H9 (cell line): Measurements from ENCODE around the gene UBIAD1. TPM values are rescaled to one million over a fixed set of nuclear protein-coding genes. Genes with fewer than 3 reads are reported as not detected.

Experiments used
- DNase-seq: peaks from one replicate; pipeline ENCODE4 v3.0.0-alpha.2; 2017
- H2AFZ ChIP-seq: one replicate; pipeline ENCODE4 v1.6.1; 2013; ENCODE audit warnings: mild to moderate bottlenecking, low read length, control low read depth, moderate library complexity
- H2AK5ac ChIP-seq: 2 replicates; pipeline ENCODE4 v1.6.1; 2013; ENCODE audit warnings: low read length, control low read depth, mixed read lengths; ENCODE audit not compliant: insufficient read length
- H2BK120ac ChIP-seq: one replicate; pipeline ENCODE4 v1.6.1; 2013; ENCODE audit warnings: low read depth, mild to moderate bottlenecking, low read length, control low read depth, inconsistent platforms; ENCODE audit not compliant: poor library complexity, severe bottlenecking
- H2BK12ac ChIP-seq: 2 replicates; pipeline ENCODE4 v1.6.1; 2013; ENCODE audit warnings: low read length, control low read depth, mixed read lengths, low read depth; ENCODE audit not compliant: insufficient read length
- H2BK15ac ChIP-seq: 2 replicates; pipeline ENCODE4 v1.6.1; 2013; ENCODE audit warnings: low read depth, low read length, control low read depth
- H2BK20ac ChIP-seq: one replicate; pipeline ENCODE4 v1.6.1; 2013; ENCODE audit warnings: low read depth, mild to moderate bottlenecking, low read length, control low read depth, inconsistent platforms; ENCODE audit not compliant: poor library complexity, severe bottlenecking
- H2BK5ac ChIP-seq: 2 replicates; pipeline ENCODE4 v1.6.1; 2013; ENCODE audit warnings: low read length, control low read depth, mixed read lengths; ENCODE audit not compliant: insufficient read length
- H3K14ac ChIP-seq: 2 replicates; pipeline ENCODE4 v1.6.1; 2013; ENCODE audit warnings: low read length, control low read depth; ENCODE audit not compliant: insufficient read depth
- H3K18ac ChIP-seq: 2 replicates; pipeline ENCODE4 v1.6.1; 2013; ENCODE audit warnings: low read depth, mild to moderate bottlenecking, mixed read lengths, low read length, control low read depth; ENCODE audit not compliant: insufficient read length
- H3K23ac ChIP-seq: 2 replicates; pipeline ENCODE4 v1.6.1; 2013; ENCODE audit warnings: low read length, control low read depth, mixed read lengths, low read depth; ENCODE audit not compliant: insufficient read length
- H3K23me2 ChIP-seq: 2 replicates; pipeline ENCODE4 v1.6.1; 2013; ENCODE audit warnings: low read depth, mild to moderate bottlenecking, mixed read lengths, low read length, control low read depth; ENCODE audit not compliant: insufficient read length, poor library complexity, severe bottlenecking
- H3K27ac ChIP-seq: 2 replicates; pipeline ENCODE4 v1.5.1; 2013; ENCODE audit warnings: low read length, control low read depth, mixed read lengths, low read depth; ENCODE audit not compliant: insufficient read length
- H3K27me3 ChIP-seq: 2 replicates; pipeline ENCODE4 v1.6.1; 2013; ENCODE audit warnings: low read length, control low read depth, inconsistent platforms; ENCODE audit not compliant: insufficient read depth
- H3K4ac ChIP-seq: 2 replicates; pipeline ENCODE4 v1.6.1; 2013; ENCODE audit warnings: low read depth, mild to moderate bottlenecking, control low read depth, inconsistent platforms, low read length, moderate library complexity
- H3K4me1 ChIP-seq: 2 replicates; pipeline ENCODE4 v1.6.1; 2013; ENCODE audit warnings: low read length, control low read depth, inconsistent platforms; ENCODE audit not compliant: insufficient read depth
- H3K4me2 ChIP-seq: 2 replicates; pipeline ENCODE4 v1.6.1; 2013; ENCODE audit warnings: low read length, control low read depth, mixed read lengths; ENCODE audit not compliant: insufficient read length, insufficient read depth
- H3K56ac ChIP-seq: 2 replicates; pipeline ENCODE4 v1.6.1; 2013; ENCODE audit warnings: low read depth, mild to moderate bottlenecking, mixed read lengths, low read length, control low read depth; ENCODE audit not compliant: insufficient read length
- H3K79me1 ChIP-seq: 2 replicates; pipeline ENCODE4 v1.6.1; 2013; ENCODE audit warnings: low read depth, mild to moderate bottlenecking, moderate library complexity, low read length, control low read depth, inconsistent platforms; ENCODE audit not compliant: insufficient read depth, poor library complexity, severe bottlenecking
- H3K79me2 ChIP-seq: 2 replicates; pipeline ENCODE4 v1.6.1; 2013; ENCODE audit warnings: low read length, control low read depth, inconsistent platforms; ENCODE audit not compliant: insufficient read depth
- H3K9ac ChIP-seq: 2 replicates; pipeline ENCODE4 v1.6.1; 2013; ENCODE audit warnings: low read length, control low read depth, mixed read lengths; ENCODE audit not compliant: insufficient read length; ENCODE audit errors: extremely low read depth
- H3K9me3 ChIP-seq: one replicate; pipeline ENCODE4 v1.6.1; 2013; ENCODE audit warnings: low read depth, low read length, inconsistent platforms; ENCODE audit not compliant: control insufficient read depth
- H3T11ph ChIP-seq: one replicate; pipeline ENCODE4 v1.6.1; 2013; ENCODE audit warnings: mild to moderate bottlenecking, low read length, control low read depth, inconsistent platforms
- H4K20me1 ChIP-seq: one replicate; pipeline ENCODE4 v1.6.1; 2013; ENCODE audit not compliant: control insufficient read depth, insufficient read length, insufficient read depth
- H4K5ac ChIP-seq: 2 replicates; pipeline ENCODE4 v1.6.1; 2013; ENCODE audit warnings: low read depth, mild to moderate bottlenecking, mixed read lengths, low read length, control low read depth; ENCODE audit not compliant: insufficient read length
- H4K8ac ChIP-seq: replicated peaks from 2 replicates; pipeline ENCODE4 v1.6.1; 2013; ENCODE audit warnings: low read length, control low read depth, mixed read lengths, low read depth; ENCODE audit not compliant: insufficient read length
- H4K91ac ChIP-seq: 2 replicates; pipeline ENCODE4 v1.6.1; 2013; ENCODE audit warnings: low read depth, mild to moderate bottlenecking, moderate library complexity, mixed read lengths, low read length, control low read depth; ENCODE audit not compliant: insufficient read length
- H3K27ac Mint-ChIP-seq, 3 experiments: 2 replicates in 2 of 3; 3 replicates in 1 of 3; pipeline ENCODE4 v1.8.0; 2020 to 2021; ENCODE audit warnings: mixed read lengths in 3 of 3, mild to moderate bottlenecking in 1 of 3, moderate library complexity in 1 of 3
- H3K27me3 Mint-ChIP-seq: 2 replicates; pipeline ENCODE4 v1.8.0; 2021; ENCODE audit warnings: low read depth, mild to moderate bottlenecking, moderate library complexity, mixed read lengths
- H3K36me3 Mint-ChIP-seq, 3 experiments: 2 replicates in 2 of 3; 3 replicates in 1 of 3; pipeline ENCODE4 v1.8.0; 2020 to 2021; ENCODE audit warnings: low read depth in 3 of 3, mixed read lengths in 3 of 3; ENCODE audit not compliant: insufficient read depth in 1 of 3
- H3K4me1 Mint-ChIP-seq, 2 experiments: 2 replicates each; pipeline ENCODE4 v1.8.0; 2020; ENCODE audit warnings: mixed read lengths in 2 of 2
- H3K4me3 Mint-ChIP-seq, 2 experiments: 2 replicates in 1 of 2; 3 replicates in 1 of 2; pipeline ENCODE4 v1.8.0; 2020 to 2021; ENCODE audit warnings: mild to moderate bottlenecking in 2 of 2, mixed read lengths in 2 of 2, moderate library complexity in 1 of 2
- H3K9me3 Mint-ChIP-seq, 2 experiments: 2 replicates in 1 of 2; 3 replicates in 1 of 2; pipeline ENCODE4 v1.8.0; 2020; ENCODE audit warnings: mild to moderate bottlenecking in 2 of 2, mixed read lengths in 2 of 2, moderate library complexity in 1 of 2
- CTCF ChIP-seq: fragments of 200-600 bp; sonication (generic); conservative IDR thresholded peaks from 3 replicates; pipeline ENCODE4 v1.8.0; 2021; ENCODE audit warnings: antibody characterized with exemption, mild to moderate bottlenecking
- WGBS: extraction: QIAGEN DNeasy Blood & Tissue Kit; methylation state at CpG from one replicate; pipeline ENCODE4 v1.1.7; 2013; ENCODE audit warnings: missing lambda C conversion rate, low lambda C conversion rate, mixed read lengths; ENCODE audit not compliant: insufficient read length; ENCODE audit errors: extremely low coverage; 5-methylcytosine and 5-hydroxymethylcytosine counted together
- total RNA-seq: library from RNA; stranded (reverse); gene quantifications from 2 replicates; pipeline ENCODE4 v1.2.1, GENCODE V29; 2021

UBIAD1 gene
- total RNA-seq, 1 experiment from 2014 or later: 30.2 TPM

- Histone ChIP-seq H3K23me2 (no peaks in the 10 kb centered on the region), H3K79me1 (no peaks in the 10 kb centered on the region), H4K5ac (no peak overlapping the region), H2BK120ac (no peak overlapping the region), H2BK15ac (no peak overlapping the region), H3K18ac (no peak overlapping the region), H2BK5ac (no peak overlapping the region), H3K14ac (peak overlapping the region; percentile 17; the same call in 1 of the 2 replicates), H3K23ac (no peak overlapping the region), H3T11ph (no peak overlapping the region), H3K27ac (no peak overlapping the region), H2AFZ (no peak overlapping the region), H2BK20ac (no peak overlapping the region), H3K27me3 (no peaks in the 10 kb centered on the region), H2AK5ac (no peak overlapping the region), H2BK12ac (no peak overlapping the region), H3K4ac (no peak overlapping the region), H4K91ac (no peak overlapping the region), H3K9me3 (no peaks in the 10 kb centered on the region), H3K56ac (no peak overlapping the region), H3K4me2 (no peak overlapping the region), H3K9ac (no peak overlapping the region), H4K8ac (no peak overlapping the region), H3K79me2 (no peaks in the 10 kb centered on the region), H4K20me1 (no peaks in the 10 kb centered on the region), H3K4me1 (no peaks in the 10 kb centered on the region)
- Mint-ChIP-seq H3K4me3 (no peak overlapping the region), H3K36me3 (no peaks in the 10 kb centered on the region), H3K4me1 (peaks cover 8 to 25% of the 10 kb centered on the region in 2 experiments), H3K27me3 (no peaks in the 10 kb centered on the region), H3K27ac (peak overlapping the region in 1 of 3 experiments; percentile 37; a peak in 1 of 7 replicates), H3K9me3 (no peaks in the 10 kb centered on the region)
- no peak for TF ChIP-seq CTCF
- no CpG with 5 or more reads among the region's 14 CpGs for WGBS
- DNase-seq: no peak
Observed at GRCh38 chr1:11331036-11331944, 58.3 kb downstream of the UBIAD1 start.
